Endodermal cell (in vitro differentiated cells): ENCODE measurements around the gene XRN1. TPM values are rescaled to one million over a fixed set of nuclear protein-coding genes. Genes with fewer than 3 reads are reported as not detected.
A peak's percentile ranks its signal among the peaks of the same experiment; 100 is the strongest.
"Not testable (repeated sequence)": the region's sequence is repeated elsewhere in the genome, so short reads cannot be mapped to it uniquely, and the experiment has no call there.

Experiments used
- DNase-seq: peaks from one replicate; pipeline ENCODE4 v3.0.0-alpha.2; 2017
- H3K27ac ChIP-seq: 2 replicates; pipeline ENCODE4 v1.5.1; 2013; ENCODE audit warnings: mild to moderate bottlenecking, low read depth, low read length, moderate library complexity
- H3K27me3 ChIP-seq: 2 replicates; pipeline ENCODE4 v1.6.1; 2013; ENCODE audit warnings: mild to moderate bottlenecking, low read length, moderate library complexity; ENCODE audit not compliant: insufficient read depth, control insufficient read depth, poor library complexity, severe bottlenecking
- H3K36me3 ChIP-seq: 2 replicates; pipeline ENCODE4 v1.7.0; 2013; ENCODE audit warnings: mild to moderate bottlenecking, low read length, moderate library complexity; ENCODE audit not compliant: control insufficient read depth, insufficient read depth
- H3K4me1 ChIP-seq: one replicate; pipeline ENCODE4 v1.7.0; 2013; ENCODE audit warnings: low read length; ENCODE audit not compliant: control insufficient read depth, insufficient read depth
- H3K4me3 ChIP-seq: 2 replicates; pipeline ENCODE4 v1.5.1; 2013; ENCODE audit warnings: mild to moderate bottlenecking, low read length, moderate library complexity
- H3K9ac ChIP-seq: 2 replicates; pipeline ENCODE4 v1.6.1; 2013; ENCODE audit warnings: mild to moderate bottlenecking, low read length, moderate library complexity; ENCODE audit not compliant: poor library complexity, severe bottlenecking; ENCODE audit errors: extremely low read depth
- H3K9me3 ChIP-seq: 2 replicates; pipeline ENCODE4 v1.6.1; 2013; ENCODE audit warnings: mild to moderate bottlenecking, low read length, moderate library complexity; ENCODE audit not compliant: control insufficient read depth
- H3K27ac Mint-ChIP-seq: 2 replicates; pipeline ENCODE4 v1.8.0; 2020; ENCODE audit warnings: mixed read lengths
- H3K27me3 Mint-ChIP-seq: 2 replicates; pipeline ENCODE4 v1.8.0; 2021; ENCODE audit warnings: mild to moderate bottlenecking, mixed read lengths; ENCODE audit not compliant: insufficient read depth
- H3K36me3 Mint-ChIP-seq: 2 replicates; pipeline ENCODE4 v1.8.0; 2020; ENCODE audit warnings: low read depth, mixed read lengths
- H3K4me1 Mint-ChIP-seq: 2 replicates; pipeline ENCODE4 v1.8.0; 2020; ENCODE audit warnings: mixed read lengths
- H3K4me3 Mint-ChIP-seq: 2 replicates; pipeline ENCODE4 v1.8.0; 2020; ENCODE audit warnings: mild to moderate bottlenecking, moderate library complexity, mixed read lengths
- H3K9me3 Mint-ChIP-seq: 2 replicates; pipeline ENCODE4 v1.8.0; 2020; ENCODE audit warnings: mild to moderate bottlenecking, mixed read lengths
- CTCF ChIP-seq: fragments of 200-600 bp; sonication (generic); conservative IDR thresholded peaks from 2 replicates; pipeline ENCODE4 v1.5.0; 2021; ENCODE audit warnings: antibody characterized with exemption, mild to moderate bottlenecking
- WGBS, 2 experiments: methylation state at CpG; one replicate each; pipeline versions ENCODE4 v1.1.5 to v1.1.7; 2013; ENCODE audit warnings: missing lambda C conversion rate in 2 of 2, mixed read lengths in 1 of 2; ENCODE audit not compliant: insufficient coverage in 1 of 2, insufficient read length in 1 of 2; 5-methylcytosine and 5-hydroxymethylcytosine counted together
- total RNA-seq, 2 donors: library from RNA; stranded (reverse); fragmentation: NEBNext Ultra II Directional in 1 of 2; extraction: Animal tissue kit (Norgen Biotek cat#: 25700) in 1 of 2; gene quantifications; 2 replicates in 1 of 2; 3 replicates in 1 of 2; pipeline ENCODE4 v1.2.1, GENCODE V29; 2021

The XRN1 gene
- total RNA-seq, 2 donors from 2014 or later, result 27.6 to 29.3 TPM

GRCh38 chr3:142447301-142447851, 461 bp downstream of the XRN1 start:
- no peaks in the 10 kb centered on the region for H3K27me3 Mint-ChIP-seq

GRCh38 chr3:142445816-142446254, 2.0 kb downstream of the XRN1 start:
- peak overlapping the region; percentile 97 for H3K4me3 ChIP-seq

More at GRCh38 chr3:142447301-142447851, 461 bp downstream of the XRN1 start:
- Histone ChIP-seq H3K27me3 (no peaks in the 10 kb centered on the region), H3K4me1 (peaks cover 2% of the 10 kb centered on the region), H3K9ac (peak overlapping the region; percentile 97), H3K27ac (peak overlapping the region; percentile 80), H3K9me3 (peaks cover 7% of the 10 kb centered on the region), H3K36me3 (peaks cover 12% of the 10 kb centered on the region), H3K4me3 (peak overlapping the region; percentile 97)
- Mint-ChIP-seq H3K36me3 (peaks cover 13% of the 10 kb centered on the region), H3K4me1 (peaks cover 15% of the 10 kb centered on the region), H3K4me3 (peak overlapping the region; percentile 99), H3K27ac (peak overlapping the region; percentile 99), H3K9me3 (peaks cover 6% of the 10 kb centered on the region)
- TF ChIP-seq CTCF, result no peak
- 0% methylated on average over 7 to 35 of the region's 35 CpGs for WGBS, 2 experiments
- peak; percentile 73 for DNase-seq

GRCh38 chr3:142444343-142444742, 3.5 kb downstream of the XRN1 start:
- 93 to 97% methylated on average over 5 to 11 of the region's 11 CpGs for WGBS, 2 experiments
- no peaks in the 10 kb centered on the region for H3K27me3 Mint-ChIP-seq
- H3K4me1 Mint-ChIP-seq, result peaks cover 17% of the 10 kb centered on the region
- Histone ChIP-seq H3K4me1 (peaks cover 2% of the 10 kb centered on the region), H3K4me3 (no peak overlapping the region), H3K9me3 (peaks cover 7% of the 10 kb centered on the region), H3K27me3 (no peaks in the 10 kb centered on the region), H3K27ac (no peak overlapping the region), H3K9ac (no peak overlapping the region), H3K36me3 (peaks cover 7% of the 10 kb centered on the region)
- no peak overlapping the region for H3K27ac Mint-ChIP-seq
- TF ChIP-seq CTCF, result no peak
- DNase-seq, result no peak
- H3K36me3 Mint-ChIP-seq, result peaks cover 8% of the 10 kb centered on the region
- H3K9me3 Mint-ChIP-seq, result peaks cover 6% of the 10 kb centered on the region
- H3K4me3 Mint-ChIP-seq, result no peak overlapping the region

More at GRCh38 chr3:142445816-142446254, 2.0 kb downstream of the XRN1 start:
- Histone ChIP-seq H3K36me3 (peaks cover 12% of the 10 kb centered on the region), H3K27me3 (no peaks in the 10 kb centered on the region), H3K27ac (no peak overlapping the region), H3K9me3 (peaks cover 7% of the 10 kb centered on the region), H3K9ac (no peak overlapping the region), H3K4me1 (peaks cover 2% of the 10 kb centered on the region)
- DNase-seq, result no peak
- H3K9me3 Mint-ChIP-seq, result peaks cover 6% of the 10 kb centered on the region
- peaks cover 15% of the 10 kb centered on the region for H3K4me1 Mint-ChIP-seq
- H3K27me3 Mint-ChIP-seq, result no peaks in the 10 kb centered on the region
- whole genome bisulfite sequencing, 2 experiments, result 93 to 95% methylated on average over 4 to 6 of the region's 6 CpGs
- peaks cover 8% of the 10 kb centered on the region for H3K36me3 Mint-ChIP-seq
- no peak for TF ChIP-seq CTCF
- H3K4me3 Mint-ChIP-seq, result peak overlapping the region; percentile 99
- H3K27ac Mint-ChIP-seq, result no peak overlapping the region

- WGBS, 2 experiments, result 95 to 96% methylated on average over 9 to 12 of the region's 12 CpGs
- not testable (repeated sequence) for H3K4me1 ChIP-seq, H3K9me3 ChIP-seq, DNase-seq, H3K9ac ChIP-seq, H3K27me3 ChIP-seq, H3K9me3 Mint-ChIP-seq, H3K27me3 Mint-ChIP-seq, H3K27ac ChIP-seq, H3K36me3 ChIP-seq, H3K4me3 Mint-ChIP-seq, H3K4me3 ChIP-seq, H3K36me3 Mint-ChIP-seq
- H3K27ac Mint-ChIP-seq, result peak overlapping the region; percentile 61
- H3K4me1 Mint-ChIP-seq, result peaks cover 19% of the 10 kb centered on the region
These were observed 4.8 kb downstream of the XRN1 start for GRCh38 chr3:142443060-142443459.

- H3K9me3 Mint-ChIP-seq, result peaks cover 14% of the 10 kb centered on the region
- H3K27ac ChIP-seq, H3K27ac Mint-ChIP-seq: not testable (repeated sequence)
These were observed 8.2 kb downstream of the XRN1 start for GRCh38 chr3:142439499-142440220.

More at GRCh38 chr3:142439499-142440220, 8.2 kb downstream of the XRN1 start:
- H3K4me3 ChIP-seq, H3K27me3 ChIP-seq, H3K27me3 Mint-ChIP-seq, H3K4me1 Mint-ChIP-seq, DNase-seq, H3K9ac ChIP-seq, H3K4me3 Mint-ChIP-seq, H3K4me1 ChIP-seq, H3K36me3 ChIP-seq: not testable (repeated sequence)
- 95 to 98% methylated on average over 8 to 15 of the region's 15 CpGs for WGBS, 2 experiments
- peaks cover 15% of the 10 kb centered on the region for H3K36me3 Mint-ChIP-seq
- peaks cover 10% of the 10 kb centered on the region for H3K9me3 ChIP-seq
